Activated T-helper 9 cell treated with anti-CD3 and anti-CD28 coated beads, Interleukin-2, amount 50 U/mL, for 16 hours (primary cell): Measurements from ENCODE around the gene CHRDL2.
"Not testable (repeated sequence)": the region's sequence is repeated elsewhere in the genome, so short reads cannot be mapped to it uniquely, and the experiment has no call there.

ENCODE experiments used
- DNase-seq: peaks from one replicate; pipeline ENCODE4 v3.0.0-alpha.2; 2020; ENCODE audit warnings: low read depth

CHRDL2 gene

DNA sequence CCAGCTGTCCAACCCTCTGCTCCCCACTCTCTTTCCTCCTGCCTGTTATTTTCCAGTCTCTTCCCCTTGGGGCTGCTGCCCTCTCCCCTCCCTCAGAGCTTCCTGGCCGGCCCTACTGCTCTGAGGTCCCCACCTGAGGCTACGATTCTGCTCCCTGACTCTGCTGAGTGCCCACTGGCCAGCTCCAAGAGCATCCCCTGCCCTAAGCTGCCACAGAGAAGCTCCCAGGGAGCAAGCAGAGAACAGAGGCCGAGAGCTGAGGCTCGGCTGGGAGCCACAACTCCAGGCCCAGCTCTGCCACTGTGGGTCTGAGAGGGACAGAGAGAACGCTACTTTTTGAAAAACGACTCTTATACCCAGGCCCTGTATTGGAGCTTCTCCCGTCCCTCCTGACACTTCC is 61.1 kb downstream of the CHRDL2 start:
- no peak for DNase-seq

- DNase-seq = no peak
Observed at GRCh38 chr11:74669211-74670160, 61.7 kb downstream of the CHRDL2 start.

- DNase-seq = no peak
Observed at GRCh38 chr11:74663315-74663714, 67.9 kb downstream of the CHRDL2 start.

- DNase-seq = no peak
Observed at GRCh38 chr11:74662487-74663103, 68.6 kb downstream of the CHRDL2 start.

DNA sequence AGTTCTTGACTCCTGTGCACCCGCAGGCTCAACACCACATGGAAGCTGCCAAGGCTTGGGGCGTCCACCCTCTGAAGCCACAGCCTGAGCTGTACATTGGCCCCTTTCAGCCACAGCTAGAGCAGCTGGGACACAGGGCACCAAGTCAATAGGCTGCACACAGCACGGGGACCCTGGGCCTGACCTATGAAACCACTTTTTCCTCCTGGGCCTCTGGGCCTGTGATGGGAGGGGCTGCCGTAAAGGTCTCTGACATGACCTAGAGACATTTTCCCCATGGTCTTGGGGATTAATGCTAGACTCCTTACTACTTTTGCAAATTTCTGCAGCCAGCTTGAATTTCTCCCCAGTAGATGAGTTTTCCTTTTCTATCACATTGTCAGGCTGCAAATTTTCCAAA is 72.1 kb downstream of the CHRDL2 start:
- not testable (repeated sequence) for DNase-seq

- no peak for DNase-seq
Observed at GRCh38 chr11:74654976-74655375, 76.2 kb downstream of the CHRDL2 start.

DNA sequence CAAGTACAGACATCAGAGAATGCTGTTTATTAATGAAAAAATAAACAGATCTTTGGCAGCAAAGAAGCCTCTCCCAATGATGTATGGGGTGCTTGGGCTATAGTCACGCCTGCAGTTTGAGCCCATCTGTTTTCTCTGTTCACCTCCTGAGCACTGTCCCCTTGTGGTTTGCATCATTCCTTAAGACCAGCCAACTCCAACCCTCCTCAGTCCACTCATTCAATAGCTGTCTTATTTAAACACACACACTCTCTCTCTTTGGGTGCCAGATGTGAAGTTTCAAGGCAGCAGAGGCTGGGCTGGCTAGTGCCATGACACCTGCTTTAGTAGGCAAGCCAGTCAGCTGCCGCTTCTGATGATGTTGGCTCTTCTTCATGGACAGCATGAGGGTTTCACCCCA is 80.7 kb downstream of the CHRDL2 start:
- no peak for DNase-seq

GRCh38 chr11:74648894-74649293 is 82.3 kb downstream of the CHRDL2 start:
- no peak for DNase-seq

DNA sequence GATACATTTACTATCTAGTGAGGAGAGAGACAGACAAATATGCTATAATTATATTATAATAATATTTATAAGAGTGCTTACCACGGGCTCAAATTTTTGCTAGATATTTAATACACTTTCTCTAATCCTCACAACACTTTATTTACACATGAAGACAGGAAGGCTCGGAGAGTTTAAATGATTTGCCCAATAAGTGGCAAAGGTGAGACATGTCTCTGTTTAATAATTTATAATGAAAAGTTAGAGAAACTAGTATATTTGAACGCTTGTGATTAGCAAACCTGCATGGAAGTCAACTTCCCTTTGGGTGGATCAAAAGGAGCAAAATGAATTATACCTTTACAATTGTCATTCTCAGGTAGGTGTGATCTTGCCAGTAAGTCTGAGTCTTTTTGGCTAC is 83.4 kb downstream of the CHRDL2 start:
- DNase-seq = no peak

DNA sequence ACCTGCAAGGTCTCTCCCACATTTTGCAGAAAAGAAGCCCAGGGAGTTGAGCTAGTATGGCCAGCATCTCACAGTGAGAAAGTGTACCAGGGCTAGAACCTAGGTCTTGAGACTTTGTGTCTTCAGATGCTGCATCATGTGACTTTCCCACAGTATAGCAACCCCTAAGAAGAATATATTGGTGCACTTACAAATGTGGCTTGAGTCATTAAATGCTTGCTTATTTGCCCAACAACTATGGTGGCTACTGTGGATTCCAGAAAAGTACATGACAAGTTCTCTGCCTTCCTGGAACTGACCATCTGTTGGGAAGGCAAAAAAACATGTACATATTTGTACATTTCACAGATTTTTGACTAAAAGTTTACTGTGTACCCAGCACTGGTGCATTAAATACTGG is 83.8 kb downstream of the CHRDL2 start:
- DNase-seq = no peak

DNA sequence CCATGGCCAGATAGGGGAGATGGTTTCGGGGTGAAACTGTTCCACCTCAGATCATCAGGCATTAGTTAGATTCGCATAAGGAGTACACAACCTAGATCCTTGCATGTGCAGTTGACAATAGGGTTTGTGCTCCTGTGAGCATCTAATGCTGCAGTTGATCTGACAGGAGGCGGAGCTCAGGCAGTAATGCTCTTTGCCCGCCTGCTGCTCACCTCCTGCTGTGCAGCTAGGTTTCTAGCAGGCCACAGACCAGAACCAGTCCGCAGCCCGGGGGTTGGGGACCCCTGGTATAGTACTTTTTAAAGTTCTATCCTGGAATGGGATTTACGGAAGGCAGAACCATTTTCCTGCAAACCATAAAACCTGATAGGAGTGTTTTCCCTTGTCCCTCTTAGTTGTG is 84.3 kb downstream of the CHRDL2 start:
- DNase-seq = no peak
